ENCODE results near the gene SBK3.

The SBK3 gene

DNA sequence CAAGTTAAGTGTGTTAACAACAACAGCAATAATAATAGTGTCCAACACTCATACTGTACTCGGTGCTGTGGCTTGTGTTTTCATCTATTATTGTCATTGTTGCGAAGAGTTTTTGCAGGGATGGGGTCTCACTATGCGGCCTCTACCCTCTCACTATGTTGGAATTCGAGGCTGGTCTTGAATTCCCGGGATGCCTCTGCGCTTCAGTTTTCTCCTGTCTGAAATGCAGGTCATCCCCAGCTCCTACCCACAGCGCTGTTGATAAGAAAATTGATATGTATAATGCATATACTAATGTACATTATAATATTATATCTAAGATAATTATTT is 4.9 kb upstream of the SBK3 start:
- Histone ChIP-seq H3K27me3 (ENCODE audit: insufficient read depth, low read length) (no peaks in the 10 kb centered on the region), H3K79me2 (ENCODE audit: control insufficient read depth, insufficient read depth, low read length, unreplicated experiment) (no peaks in the 10 kb centered on the region), H2AFZ (ENCODE audit: low read length, unreplicated experiment) (no peak overlapping the region), H3K4me3 (ENCODE audit: low read depth, low read length) (peak overlapping the region; percentile 53; the same call in 1 of the 2 replicates), H3K4me1 (ENCODE audit: control insufficient read depth, insufficient read depth, low read length, unreplicated experiment) (peaks cover 33% of the 10 kb centered on the region), H3K27ac (ENCODE audit: low read depth, low read length) (peak overlapping the region; percentile 98), H3K36me3 (ENCODE audit: insufficient read depth, low read length) (no peaks in the 10 kb centered on the region)

GRCh38 chr19:55549500-55550320 is 4.4 kb upstream of the SBK3 start:
- H3K4me1 ChIP-seq (ENCODE audit: control insufficient read depth, insufficient read depth, low read length, unreplicated experiment) = peaks cover 33% of the 10 kb centered on the region
- no peaks in the 10 kb centered on the region for H3K36me3 ChIP-seq (ENCODE audit: insufficient read depth, low read length)
- H3K79me2 ChIP-seq (ENCODE audit: control insufficient read depth, insufficient read depth, low read length, unreplicated experiment) = no peaks in the 10 kb centered on the region
- H3K27ac ChIP-seq (ENCODE audit: low read depth, low read length) = peak overlapping the region; percentile 98
- H2AFZ ChIP-seq (ENCODE audit: low read length, unreplicated experiment) = peak overlapping the region; percentile 69
- no peaks in the 10 kb centered on the region for H3K27me3 ChIP-seq (ENCODE audit: insufficient read depth, low read length)
- H3K4me3 ChIP-seq (ENCODE audit: low read depth, low read length) = peak overlapping the region; percentile 53

- no peak overlapping the region for H3K4me3 ChIP-seq (ENCODE audit: low read depth, low read length)
- no peaks in the 10 kb centered on the region for H3K79me2 ChIP-seq (ENCODE audit: control insufficient read depth, insufficient read depth, low read length, unreplicated experiment)
- H3K27me3 ChIP-seq (ENCODE audit: insufficient read depth, low read length) = no peaks in the 10 kb centered on the region
- H2AFZ ChIP-seq (ENCODE audit: low read length, unreplicated experiment) = no peak overlapping the region
- H3K36me3 ChIP-seq (ENCODE audit: insufficient read depth, low read length) = no peaks in the 10 kb centered on the region
- peaks cover 21% of the 10 kb centered on the region for H3K4me1 ChIP-seq (ENCODE audit: control insufficient read depth, insufficient read depth, low read length, unreplicated experiment)
- H3K27ac ChIP-seq (ENCODE audit: low read depth, low read length) = peak overlapping the region; percentile 70
These were observed 1.7 kb upstream of the SBK3 start for GRCh38 chr19:55546822-55547614.

DNA sequence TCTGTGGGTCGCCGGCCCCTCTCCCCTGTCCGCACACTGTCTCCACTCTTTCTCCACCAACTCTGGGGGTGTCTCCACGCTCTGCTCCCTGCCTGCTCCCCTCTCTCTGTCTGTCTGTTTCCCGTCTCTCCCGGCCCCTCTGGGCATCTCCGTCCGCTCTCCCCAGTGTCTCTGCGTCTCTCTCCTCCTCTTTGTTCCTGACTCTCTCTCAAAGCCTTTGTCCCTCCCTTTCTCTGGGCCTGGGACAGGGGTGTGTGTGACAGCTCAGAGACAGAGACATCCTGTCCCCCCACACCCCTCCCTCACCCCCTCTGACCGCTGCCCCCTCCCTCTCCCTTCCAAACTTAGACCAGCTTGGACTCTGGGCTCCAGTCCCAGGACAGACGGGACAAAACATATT is 668 bp upstream of the SBK3 start:
- H3K4me3 ChIP-seq (ENCODE audit: low read depth, low read length) = no peak overlapping the region
- H3K27ac ChIP-seq (ENCODE audit: low read depth, low read length) = no peak overlapping the region
- no peaks in the 10 kb centered on the region for H3K27me3 ChIP-seq (ENCODE audit: insufficient read depth, low read length)
- no peaks in the 10 kb centered on the region for H3K79me2 ChIP-seq (ENCODE audit: control insufficient read depth, insufficient read depth, low read length, unreplicated experiment)
- no peak overlapping the region for H2AFZ ChIP-seq (ENCODE audit: low read length, unreplicated experiment)
- no peaks in the 10 kb centered on the region for H3K36me3 ChIP-seq (ENCODE audit: insufficient read depth, low read length)
- peaks cover 21% of the 10 kb centered on the region for H3K4me1 ChIP-seq (ENCODE audit: control insufficient read depth, insufficient read depth, low read length, unreplicated experiment)

DNA sequence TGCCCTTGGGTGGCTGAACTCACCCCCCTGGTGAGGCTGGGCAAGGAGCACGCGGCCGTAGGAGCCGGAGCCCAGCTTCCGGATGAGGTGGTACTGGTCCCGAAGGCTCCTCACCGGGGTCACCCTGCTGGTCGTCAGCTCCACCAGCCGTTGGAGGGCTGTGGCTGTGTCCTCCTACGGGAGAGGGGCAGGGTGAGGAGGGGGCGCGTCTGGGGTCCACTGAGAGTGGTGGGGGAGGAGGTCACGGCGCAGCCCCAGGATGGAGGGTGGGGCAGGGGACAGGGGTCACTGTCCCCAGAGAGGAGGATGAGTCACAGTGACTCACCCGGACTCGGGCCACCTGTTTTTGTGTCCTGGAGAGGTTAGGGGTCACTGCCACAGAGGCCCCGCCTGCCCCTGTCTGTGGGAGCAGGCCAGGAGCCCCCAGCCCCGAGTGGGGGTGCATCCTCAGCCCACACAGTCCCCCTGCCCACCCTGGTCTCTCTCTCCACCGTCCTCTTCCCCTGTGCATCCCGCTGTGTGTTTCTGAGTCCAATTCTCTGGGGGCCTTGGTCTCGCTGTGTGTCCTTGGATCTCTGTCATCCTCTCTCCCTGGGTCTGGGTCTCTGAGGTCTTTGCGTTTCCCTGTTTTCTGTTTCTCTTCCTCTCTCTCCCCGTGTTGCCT is 435 bp downstream of the SBK3 start:
- H3K36me3 ChIP-seq (ENCODE audit: insufficient read depth, low read length) = no peaks in the 10 kb centered on the region
- H3K4me1 ChIP-seq (ENCODE audit: control insufficient read depth, insufficient read depth, low read length, unreplicated experiment) = peaks cover 16% of the 10 kb centered on the region
- H3K27me3 ChIP-seq (ENCODE audit: insufficient read depth, low read length) = no peaks in the 10 kb centered on the region
- H2AFZ ChIP-seq (ENCODE audit: low read length, unreplicated experiment) = no peak overlapping the region
- no peaks in the 10 kb centered on the region for H3K79me2 ChIP-seq (ENCODE audit: control insufficient read depth, insufficient read depth, low read length, unreplicated experiment)
- no peak overlapping the region for H3K27ac ChIP-seq (ENCODE audit: low read depth, low read length)
- H3K4me3 ChIP-seq (ENCODE audit: low read depth, low read length) = no peak overlapping the region

- no peaks in the 10 kb centered on the region for H3K27me3 ChIP-seq (ENCODE audit: insufficient read depth, low read length)
- H3K4me1 ChIP-seq (ENCODE audit: control insufficient read depth, insufficient read depth, low read length, unreplicated experiment) = peaks cover 11% of the 10 kb centered on the region
- no peak overlapping the region for H3K27ac ChIP-seq (ENCODE audit: low read depth, low read length)
These were observed 1.3 kb downstream of the SBK3 start for GRCh38 chr19:55544014-55544413.

DNA sequence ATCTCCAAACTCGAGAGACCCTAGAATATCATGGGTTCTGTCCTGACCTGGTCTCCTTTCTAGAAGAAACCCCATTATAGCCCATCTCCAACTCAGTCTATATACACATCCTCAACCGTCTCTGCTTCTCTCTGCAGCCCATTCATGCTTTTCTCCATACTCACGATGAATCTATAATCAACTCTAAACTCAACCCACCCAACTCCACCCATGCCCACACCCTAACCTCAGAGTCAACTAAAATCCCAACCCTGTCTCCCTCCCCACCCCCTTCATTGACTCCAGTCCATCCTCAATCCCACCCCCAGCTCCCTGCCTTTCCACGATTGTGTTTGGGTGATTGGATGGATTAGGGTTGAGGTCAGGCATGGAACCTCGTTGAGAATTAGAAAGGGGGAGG is 1.8 kb downstream of the SBK3 start:
- H2AFZ ChIP-seq (ENCODE audit: low read length, unreplicated experiment) = no peak overlapping the region
- H3K4me1 ChIP-seq (ENCODE audit: control insufficient read depth, insufficient read depth, low read length, unreplicated experiment) = peaks cover 10% of the 10 kb centered on the region
- no peak overlapping the region for H3K4me3 ChIP-seq (ENCODE audit: low read depth, low read length)
- H3K36me3 ChIP-seq (ENCODE audit: insufficient read depth, low read length) = no peaks in the 10 kb centered on the region
- no peak overlapping the region for H3K27ac ChIP-seq (ENCODE audit: low read depth, low read length)
- no peaks in the 10 kb centered on the region for H3K79me2 ChIP-seq (ENCODE audit: control insufficient read depth, insufficient read depth, low read length, unreplicated experiment)
- H3K27me3 ChIP-seq (ENCODE audit: insufficient read depth, low read length) = no peaks in the 10 kb centered on the region

More at GRCh38 chr19:55544014-55544413, 1.3 kb downstream of the SBK3 start:
- Histone ChIP-seq H2AFZ (ENCODE audit: low read length, unreplicated experiment) (no peak overlapping the region), H3K4me3 (ENCODE audit: low read depth, low read length) (no peak overlapping the region), H3K79me2 (ENCODE audit: control insufficient read depth, insufficient read depth, low read length, unreplicated experiment) (no peaks in the 10 kb centered on the region), H3K36me3 (ENCODE audit: insufficient read depth, low read length) (no peaks in the 10 kb centered on the region)

DNA sequence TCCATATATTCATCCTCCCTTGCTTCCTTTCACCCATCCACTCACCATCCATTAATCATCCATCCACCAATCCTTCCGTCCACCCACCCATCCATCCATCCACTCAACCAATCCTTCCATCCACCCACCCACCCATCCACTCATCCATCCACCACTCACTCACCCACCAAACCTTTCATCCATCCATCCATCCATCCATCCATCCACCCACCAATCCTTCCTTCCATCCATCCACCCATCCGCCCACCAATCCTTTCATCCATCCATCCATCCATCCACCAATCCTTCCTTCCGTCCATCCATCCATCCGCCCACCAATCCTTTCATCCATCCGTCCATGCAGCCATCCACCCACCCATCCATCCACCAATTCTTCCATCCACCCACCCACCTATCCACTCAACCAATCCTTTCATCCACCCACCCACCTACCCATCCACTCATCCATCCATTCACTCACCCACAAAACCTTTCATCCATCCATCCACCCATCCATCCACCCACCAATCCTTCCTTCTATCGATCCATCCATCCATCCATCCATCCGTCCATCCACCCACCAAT is 3.0 kb downstream of the SBK3 start:
- Histone ChIP-seq H3K36me3 (ENCODE audit: insufficient read depth, low read length) (no peaks in the 10 kb centered on the region), H3K27ac (ENCODE audit: low read depth, low read length) (no peak overlapping the region), H3K4me1 (ENCODE audit: control insufficient read depth, insufficient read depth, low read length, unreplicated experiment) (peaks cover 5% of the 10 kb centered on the region), H3K4me3 (ENCODE audit: low read depth, low read length) (no peak overlapping the region), H2AFZ (ENCODE audit: low read length, unreplicated experiment) (no peak overlapping the region), H3K79me2 (ENCODE audit: control insufficient read depth, insufficient read depth, low read length, unreplicated experiment) (no peaks in the 10 kb centered on the region), H3K27me3 (ENCODE audit: insufficient read depth, low read length) (no peaks in the 10 kb centered on the region)

- no peak overlapping the region for H3K27ac ChIP-seq (ENCODE audit: low read depth, low read length)
- H2AFZ ChIP-seq (ENCODE audit: low read length, unreplicated experiment) = no peak overlapping the region
- H3K4me1 ChIP-seq (ENCODE audit: control insufficient read depth, insufficient read depth, low read length, unreplicated experiment) = no peaks in the 10 kb centered on the region
- no peaks in the 10 kb centered on the region for H3K79me2 ChIP-seq (ENCODE audit: control insufficient read depth, insufficient read depth, low read length, unreplicated experiment)
- no peak overlapping the region for H3K4me3 ChIP-seq (ENCODE audit: low read depth, low read length)
- H3K27me3 ChIP-seq (ENCODE audit: insufficient read depth, low read length) = no peaks in the 10 kb centered on the region
- no peaks in the 10 kb centered on the region for H3K36me3 ChIP-seq (ENCODE audit: insufficient read depth, low read length)
These were observed 4.3 kb downstream of the SBK3 start for GRCh38 chr19:55541091-55541490.

DNA sequence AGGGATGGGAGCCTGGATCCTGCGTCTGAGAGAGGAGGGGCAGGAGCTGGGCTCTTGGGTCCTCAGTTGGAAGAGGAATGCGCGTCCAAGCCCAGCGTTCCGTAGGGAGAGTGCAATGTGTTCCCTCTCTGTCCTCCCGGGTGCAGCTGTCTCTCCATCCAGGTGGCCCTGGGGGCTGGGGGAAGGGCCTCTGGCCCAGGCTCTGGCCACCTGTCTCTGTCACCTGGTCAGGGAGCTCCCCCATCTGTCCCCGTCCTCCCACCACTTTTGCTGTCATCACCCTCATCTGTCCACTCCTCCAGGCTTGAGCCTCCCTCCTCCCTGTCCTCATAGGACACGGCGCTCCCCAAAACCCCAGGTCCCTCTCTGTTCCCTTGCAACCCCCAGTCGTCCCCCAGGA is 4.7 kb downstream of the SBK3 start:
- H3K79me2 ChIP-seq (ENCODE audit: control insufficient read depth, insufficient read depth, low read length, unreplicated experiment) = no peaks in the 10 kb centered on the region
- H3K27ac ChIP-seq (ENCODE audit: low read depth, low read length) = no peak overlapping the region
- H3K27me3 ChIP-seq (ENCODE audit: insufficient read depth, low read length) = no peaks in the 10 kb centered on the region

More for the DNA sequence above, 4.7 kb downstream of the SBK3 start:
- H3K36me3 ChIP-seq (ENCODE audit: insufficient read depth, low read length) = no peaks in the 10 kb centered on the region
- no peak overlapping the region for H3K4me3 ChIP-seq (ENCODE audit: low read depth, low read length)
- H3K4me1 ChIP-seq (ENCODE audit: control insufficient read depth, insufficient read depth, low read length, unreplicated experiment) = no peaks in the 10 kb centered on the region
- no peak overlapping the region for H2AFZ ChIP-seq (ENCODE audit: low read length, unreplicated experiment)

Data from ACC112 (cell line).